Esophagus (tissue), 2 donors: ENCODE measurements around the gene TBPL2. TPM values are rescaled to one million over a fixed set of nuclear protein-coding genes. Genes with fewer than 3 reads are reported as not detected.

Experiments used
- H3K27ac ChIP-seq, 2 donors: one replicate each; pipeline ENCODE4 v1.5.1; 2013; ENCODE audit warnings: low read depth in 2 of 2, mild to moderate bottlenecking in 2 of 2, inconsistent platforms in 1 of 2, low read length in 1 of 2, moderate library complexity in 1 of 2
- H3K27me3 ChIP-seq, 2 donors: one replicate each; pipeline ENCODE4 v1.6.1; 2013; ENCODE audit warnings: low read length in 2 of 2, control low read depth in 1 of 2, mild to moderate bottlenecking in 1 of 2; ENCODE audit not compliant: insufficient read depth in 2 of 2, control insufficient read depth in 1 of 2
- H3K36me3 ChIP-seq, 2 donors: one replicate each; pipeline ENCODE4 v1.6.1; 2013; ENCODE audit warnings: low read length in 1 of 2; ENCODE audit not compliant: control insufficient read depth in 2 of 2, insufficient read depth in 2 of 2
- H3K4me1 ChIP-seq, 2 donors: one replicate each; pipeline ENCODE4 v1.6.1; 2013; ENCODE audit warnings: low read length in 1 of 2; ENCODE audit not compliant: control insufficient read depth in 2 of 2, insufficient read depth in 2 of 2
- H3K4me3 ChIP-seq, 2 donors: one replicate each; pipeline ENCODE4 v1.5.1; 2013; ENCODE audit warnings: low read length in 2 of 2, mild to moderate bottlenecking in 2 of 2, low read depth in 1 of 2, moderate library complexity in 1 of 2
- H3K9me3 ChIP-seq, 2 donors: one replicate each; pipeline ENCODE4 v1.6.1; 2013; ENCODE audit warnings: mild to moderate bottlenecking in 2 of 2, low read depth in 1 of 2, low read length in 1 of 2, moderate library complexity in 1 of 2; ENCODE audit not compliant: control insufficient read depth in 2 of 2, insufficient read depth in 1 of 2
- WGBS, 2 donors: extraction: QIAGEN DNeasy Blood & Tissue Kit; methylation state at CpG; one replicate each; pipeline ENCODE4 v1.1.7; 2013; 5-methylcytosine and 5-hydroxymethylcytosine counted together
- polyA plus RNA-seq, 2 donors: library from polyadenylated mRNA; stranded (reverse); fragments of 200-250 nt; gene quantifications; one replicate each; pipeline ENCODE4 v1.2.3, GENCODE V29; 2013
- donor health status: healthy with polysubstance abuse.
- donor health status: Bipolar disorder and iron deficiency.

TBPL2 gene
- polyA plus RNA-seq, 2 donors: not detected

DNA sequence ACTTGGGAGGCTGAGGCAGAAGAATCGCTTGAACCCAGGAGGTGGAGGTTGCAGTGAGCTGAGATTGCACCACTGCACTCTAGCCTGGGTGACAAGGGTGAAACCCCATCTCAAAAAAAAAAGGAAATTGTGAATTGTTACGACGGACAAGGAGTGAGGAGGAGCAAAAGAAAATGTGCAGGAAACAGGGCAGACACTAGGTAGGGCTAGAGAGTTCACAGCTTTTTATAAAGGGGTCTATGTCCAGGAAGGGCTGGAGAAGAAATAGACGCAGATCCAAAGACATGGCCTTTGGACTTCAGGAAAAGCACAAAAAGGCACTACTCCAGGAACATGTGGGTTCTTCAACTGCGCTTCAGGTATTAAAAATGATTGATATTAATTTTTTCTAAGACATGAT, 63.2 kb downstream of the TBPL2 start:
- no peak overlapping the region for H3K27ac ChIP-seq
- H3K4me3 ChIP-seq: no peak overlapping the region
- peaks cover 11 to 13% of the 10 kb centered on the region in 2 donors for H3K36me3 ChIP-seq
- no peaks in the 10 kb centered on the region for H3K9me3 ChIP-seq
- H3K4me1 ChIP-seq: no peaks in the 10 kb centered on the region
- 86 to 94% methylated on average over 5 of the region's 5 CpGs for WGBS, 2 donors
- H3K27me3 ChIP-seq: no peaks in the 10 kb centered on the region

DNA sequence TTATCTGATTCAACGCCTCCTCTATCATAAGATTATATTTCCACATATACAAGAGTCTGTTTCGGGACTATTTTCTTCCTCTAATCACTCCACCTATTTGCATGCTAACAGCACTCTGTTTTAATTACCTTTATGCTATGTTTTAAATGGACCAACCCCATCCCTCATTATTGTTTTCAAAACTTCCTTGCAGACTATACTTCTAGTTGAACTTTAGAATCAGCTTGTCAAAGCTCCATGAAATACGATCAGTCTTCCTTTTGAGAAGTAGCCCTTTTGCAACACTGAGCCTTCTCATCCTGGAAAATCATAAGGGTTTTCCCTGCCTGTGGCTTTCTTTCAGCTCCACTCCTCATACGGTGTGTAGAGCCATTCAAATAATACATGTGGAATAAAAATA, 65.6 kb downstream of the TBPL2 start:
- H3K4me3 ChIP-seq: no peak overlapping the region
- peaks cover 6 to 12% of the 10 kb centered on the region in 2 donors for H3K36me3 ChIP-seq
- 88% methylated on average over 4 of the region's 4 CpGs for WGBS, 2 donors
- no peak overlapping the region for H3K27ac ChIP-seq
- no peaks in the 10 kb centered on the region for H3K9me3 ChIP-seq
- H3K4me1 ChIP-seq: no peaks in the 10 kb centered on the region
- H3K27me3 ChIP-seq: no peaks in the 10 kb centered on the region

DNA sequence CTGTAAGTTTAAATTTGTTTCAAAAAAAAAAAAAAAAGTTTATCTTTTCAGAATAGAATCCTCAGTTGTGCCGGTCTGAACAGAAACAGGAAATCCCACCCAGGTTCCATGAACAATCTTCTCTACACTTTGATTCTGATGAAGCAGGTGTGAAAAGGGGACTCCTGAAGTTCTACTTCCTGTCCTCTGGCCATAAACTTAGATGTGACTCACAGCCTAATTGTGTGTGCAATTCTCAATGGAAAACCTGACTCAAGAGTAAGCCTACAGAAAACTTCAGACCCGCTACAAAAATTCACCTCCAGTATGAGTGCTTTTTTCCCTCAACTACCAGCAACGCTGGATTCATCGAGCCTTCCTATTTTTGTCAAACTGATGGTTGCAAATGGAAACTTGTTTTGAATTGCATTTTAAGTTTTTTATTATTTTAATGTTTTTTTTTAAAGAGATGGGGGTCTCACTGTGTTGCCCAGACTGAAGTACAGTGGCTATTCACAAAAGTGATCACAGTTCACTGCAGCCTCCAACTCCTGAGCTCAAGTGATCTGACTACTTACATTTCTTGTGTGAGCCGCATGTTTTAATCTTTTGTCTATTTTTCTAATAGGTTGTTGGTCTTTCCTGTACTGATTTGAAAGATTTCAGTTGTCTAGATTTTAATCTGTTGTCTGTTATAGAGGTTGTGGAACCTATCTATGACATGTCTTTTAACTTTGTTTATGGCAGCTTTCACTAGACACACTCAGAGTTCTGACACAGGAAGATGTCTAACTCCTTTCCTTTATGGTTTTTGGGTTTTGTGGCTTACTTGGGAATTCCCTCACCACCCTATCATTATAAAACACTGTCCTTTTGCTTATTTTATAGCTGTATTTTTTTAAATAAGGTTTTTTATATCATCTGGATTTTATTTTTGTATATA, 66.4 kb downstream of the TBPL2 start:
- Histone ChIP-seq H3K36me3 (peaks cover 6 to 16% of the 10 kb centered on the region in 2 donors), H3K4me3 (no peak overlapping the region), H3K4me1 (no peaks in the 10 kb centered on the region), H3K9me3 (no peaks in the 10 kb centered on the region), H3K27ac (no peak overlapping the region), H3K27me3 (no peaks in the 10 kb centered on the region)
- WGBS, 2 donors: 77 to 78% methylated on average over 5 of the region's 5 CpGs

DNA sequence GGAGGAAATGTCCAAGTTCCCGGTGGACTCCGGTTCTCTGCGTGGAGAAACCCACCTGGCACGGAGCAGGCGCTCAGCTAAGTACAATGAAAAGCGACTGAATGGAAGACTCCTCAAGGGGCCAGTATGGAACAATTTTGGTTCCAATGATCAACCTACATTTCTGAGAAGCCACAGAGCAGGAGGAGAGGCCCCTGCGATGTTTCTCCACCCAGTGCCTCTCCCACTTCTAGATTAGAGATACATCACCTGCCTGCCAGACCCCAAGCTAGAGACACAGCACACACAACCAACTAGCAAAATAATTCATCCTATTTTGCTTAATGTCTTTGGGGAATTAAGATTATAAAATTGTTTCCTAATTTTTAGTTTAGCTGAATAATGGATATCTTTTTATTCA, 67.6 kb downstream of the TBPL2 start:
- no peak overlapping the region for H3K4me3 ChIP-seq

GRCh38 chr14:55372423-55372822, 68.0 kb downstream of the TBPL2 start:
- Histone ChIP-seq H3K27me3 (no peaks in the 10 kb centered on the region), H3K27ac (no peak overlapping the region), H3K9me3 (no peaks in the 10 kb centered on the region), H3K36me3 (peaks cover 2 to 16% of the 10 kb centered on the region in 2 donors), H3K4me1 (no peaks in the 10 kb centered on the region), H3K4me3 (no peak overlapping the region)
- 85 to 89% methylated on average over 1 of the region's 1 CpG for WGBS, 2 donors

More for the DNA sequence above, 67.6 kb downstream of the TBPL2 start:
- 92 to 94% methylated on average over 7 of the region's 7 CpGs for WGBS, 2 donors
- H3K4me1 ChIP-seq: no peaks in the 10 kb centered on the region
- no peak overlapping the region for H3K27ac ChIP-seq
- H3K36me3 ChIP-seq: peaks cover 2 to 16% of the 10 kb centered on the region in 2 donors
- H3K27me3 ChIP-seq: no peaks in the 10 kb centered on the region
- H3K9me3 ChIP-seq: no peaks in the 10 kb centered on the region

DNA sequence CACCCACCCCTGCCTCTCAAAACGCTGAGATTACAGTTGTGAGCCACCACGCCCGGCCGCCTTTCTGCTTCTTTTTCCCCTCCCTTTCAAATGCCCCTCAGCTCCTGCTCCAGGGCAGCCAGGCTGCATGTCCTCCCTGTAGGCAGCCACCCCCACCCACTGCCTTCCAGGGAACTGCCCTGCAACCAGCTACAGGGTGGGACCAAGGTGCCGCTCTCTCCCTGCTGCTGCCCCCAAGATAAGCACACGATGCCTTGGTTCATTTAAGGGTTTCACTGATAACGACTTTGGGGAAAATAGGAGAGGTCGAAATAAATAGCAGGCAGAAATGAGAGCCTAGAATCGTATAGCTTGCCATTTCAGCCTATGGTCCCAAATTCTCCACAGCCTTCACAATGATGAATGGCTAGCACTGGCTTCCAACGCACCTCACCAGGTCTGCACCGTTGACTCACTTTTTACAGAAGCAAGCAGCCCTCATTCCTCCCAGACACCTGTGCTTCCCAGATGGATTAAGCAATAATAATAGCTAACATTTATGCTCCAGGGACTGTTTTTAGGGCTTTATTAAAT, 69.4 kb downstream of the TBPL2 start:
- no peak overlapping the region for H3K27ac ChIP-seq
- peaks cover 0 to 12% of the 10 kb centered on the region in 2 donors for H3K36me3 ChIP-seq
- H3K4me1 ChIP-seq: no peaks in the 10 kb centered on the region
- no peak overlapping the region for H3K4me3 ChIP-seq
- H3K27me3 ChIP-seq: no peaks in the 10 kb centered on the region
- no peaks in the 10 kb centered on the region for H3K9me3 ChIP-seq
- WGBS, 2 donors: 88 to 89% methylated on average over 11 of the region's 11 CpGs

DNA sequence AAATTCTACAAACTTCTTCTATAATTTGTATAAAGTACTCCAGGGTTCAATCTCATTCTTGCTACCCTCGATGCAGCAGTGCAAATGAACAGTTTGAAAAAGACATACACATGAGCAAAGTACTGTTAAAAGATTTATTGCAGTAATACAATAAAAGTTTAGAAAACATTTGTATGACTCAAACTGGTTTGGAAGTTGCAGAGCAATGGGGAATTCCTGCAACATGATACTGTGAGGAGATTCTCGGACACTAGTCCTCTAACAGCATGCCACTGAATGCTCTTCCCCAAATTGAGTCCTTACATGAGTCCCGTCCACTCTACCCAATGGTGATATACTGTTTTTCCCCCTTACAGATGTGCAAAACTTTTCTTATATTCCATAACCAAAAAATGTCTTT, 74.1 kb downstream of the TBPL2 start:
- H3K4me1 ChIP-seq: no peaks in the 10 kb centered on the region
- no peak overlapping the region for H3K27ac ChIP-seq
- no peaks in the 10 kb centered on the region for H3K27me3 ChIP-seq
- H3K9me3 ChIP-seq: peaks cover 0 to 2% of the 10 kb centered on the region in 2 donors
- no peak overlapping the region for H3K4me3 ChIP-seq
- peaks cover 0 to 12% of the 10 kb centered on the region in 2 donors for H3K36me3 ChIP-seq
- WGBS, 2 donors: 54 to 62% methylated on average over 3 of the region's 3 CpGs

Other genes starting within 250 kb of the TBPL2 start
- 1 to 10 TPM; 1.4 to 6.0 TPM for gene DLGAP5, start 249.0 kb downstream of the TBPL2 start, polyA plus RNA-seq
- 10 to 100 TPM; 24.3 to 36.8 TPM for gene FBXO34, start 169.2 kb downstream of the TBPL2 start, polyA plus RNA-seq
- gene ATG14, start 28.8 kb downstream of the TBPL2 start, polyA plus RNA-seq: 1 to 10 TPM; 4.2 to 5.8 TPM
- gene KTN1, start 139.6 kb upstream of the TBPL2 start, polyA plus RNA-seq: 10 to 100 TPM; 45.8 to 63.1 TPM